Calu3 (cell line): ENCODE results near the gene AGBL2. TPM values are rescaled to one million over a fixed set of nuclear protein-coding genes. Genes with fewer than 3 reads are reported as not detected.
"Not testable (repeated sequence)": the region's sequence is repeated elsewhere in the genome, so short reads cannot be mapped to it uniquely, and the experiment has no call there.

ENCODE experiments used
- BruUV-seq: library from RNA; stranded (reverse); fragments of 400-500 nt; replicated peaks from 2 replicates; lab custom pipeline; 2021; lab: Mats Ljungman, UMichigan
- CTCF ChIA-PET: fragments of 300-600 bp; sonication (Branson Sonifier 250); formaldehyde crosslinking; loops from one replicate; lab custom pipeline; 2022; ENCODE audit warnings: antibody characterized with exemption; lab: Charles Lee
- DNase-seq: peaks from one replicate; pipeline ENCODE4 v3.0.0; 2022
- H3K27ac Mint-ChIP-seq: one replicate; pipeline ENCODE4 v1.8.0; 2022; ENCODE audit warnings: mixed read lengths; ENCODE audit not compliant: unreplicated experiment
- H3K27me3 Mint-ChIP-seq: one replicate; pipeline ENCODE4 v1.8.0; 2022; ENCODE audit warnings: mixed read lengths; ENCODE audit not compliant: unreplicated experiment
- H3K36me3 Mint-ChIP-seq: one replicate; pipeline ENCODE4 v1.8.0; 2022; ENCODE audit warnings: mild to moderate bottlenecking, moderate library complexity, mixed read lengths; ENCODE audit not compliant: insufficient read depth, unreplicated experiment
- H3K4me1 Mint-ChIP-seq: one replicate; pipeline ENCODE4 v1.8.0; 2022; ENCODE audit warnings: mild to moderate bottlenecking, low read depth, mixed read lengths; ENCODE audit not compliant: unreplicated experiment
- H3K4me3 Mint-ChIP-seq: one replicate; pipeline ENCODE4 v1.8.0; 2022; ENCODE audit warnings: mild to moderate bottlenecking, low read depth, moderate library complexity, mixed read lengths; ENCODE audit not compliant: unreplicated experiment
- H3K9me3 Mint-ChIP-seq: one replicate; pipeline ENCODE4 v1.8.0; 2022; ENCODE audit warnings: low read depth, mixed read lengths; ENCODE audit not compliant: unreplicated experiment
- intact Hi-C: fragments of 100-400 bp; cut with micrococcal nuclease; formaldehyde crosslinking; loops from one replicate; pipeline ENCODE4 v1.10.0; 2022; ENCODE audit not compliant: unreplicated experiment
- total RNA-seq: library from RNA; stranded (reverse); gene quantifications from 2 replicates; pipeline ENCODE4 v1.2.3, GENCODE V29; 2022
- TF ChIP-seq, protein P1 (sequence below): fragments of 200-600 bp; IDR thresholded peaks from one replicate; pipeline ENCODE4 v1.8.0; 2022; ENCODE audit warnings: antibody characterized with exemption; ENCODE audit not compliant: unreplicated experiment

Gene AGBL2
- total RNA-seq, 1 experiment from 2014 or later: 6.1 TPM

DNA sequence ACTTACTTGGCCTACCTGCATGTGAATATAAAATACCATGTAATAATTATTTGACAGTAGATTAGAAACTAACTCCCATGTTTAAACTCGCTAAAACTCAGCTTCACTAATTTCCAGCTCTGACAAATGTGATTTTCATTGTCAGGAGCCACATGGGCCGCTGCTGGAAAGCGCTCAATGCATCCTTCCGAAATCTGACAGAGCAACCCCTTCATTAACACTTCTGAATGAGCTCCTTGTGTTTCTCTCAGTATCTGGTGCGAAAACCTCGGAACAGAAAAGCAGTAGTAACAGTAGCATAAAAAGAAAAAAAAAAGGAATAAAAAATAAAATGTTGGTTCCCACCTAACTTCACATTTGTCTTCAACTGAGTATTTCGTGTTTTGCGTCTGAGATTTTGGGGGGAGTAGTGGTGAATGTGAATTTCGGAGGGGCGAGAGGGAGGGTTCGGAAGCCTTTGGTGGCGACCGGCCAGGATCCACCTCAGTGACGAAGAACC, 73.5 kb downstream of the AGBL2 start:
- peaks cover 11% of the 10 kb centered on the region for H3K27me3 Mint-ChIP-seq
- peak overlapping the region; percentile 80 for H3K4me3 Mint-ChIP-seq
- intact Hi-C loops: loop anchor here (5.0 kb wide), 1 partner anchor 76 kb away; the partner anchor contains the start of gene AGBL2
- no peak for DNase-seq
- CTCF ChIA-PET: interaction anchor here (0.6 to 0.7 kb wide), 2 partner anchors 78 to 268 kb away, joined by 3 to 6 read pairs; no protein-coding TSS in a partner anchor
- peak overlapping the region; percentile 82 for H3K27ac Mint-ChIP-seq
- TSS peak; percentile 77 for BruUV-seq
- peaks cover 2% of the 10 kb centered on the region for H3K9me3 Mint-ChIP-seq
- no peaks in the 10 kb centered on the region for H3K4me1 Mint-ChIP-seq
- TF ChIP-seq, protein P1, sequence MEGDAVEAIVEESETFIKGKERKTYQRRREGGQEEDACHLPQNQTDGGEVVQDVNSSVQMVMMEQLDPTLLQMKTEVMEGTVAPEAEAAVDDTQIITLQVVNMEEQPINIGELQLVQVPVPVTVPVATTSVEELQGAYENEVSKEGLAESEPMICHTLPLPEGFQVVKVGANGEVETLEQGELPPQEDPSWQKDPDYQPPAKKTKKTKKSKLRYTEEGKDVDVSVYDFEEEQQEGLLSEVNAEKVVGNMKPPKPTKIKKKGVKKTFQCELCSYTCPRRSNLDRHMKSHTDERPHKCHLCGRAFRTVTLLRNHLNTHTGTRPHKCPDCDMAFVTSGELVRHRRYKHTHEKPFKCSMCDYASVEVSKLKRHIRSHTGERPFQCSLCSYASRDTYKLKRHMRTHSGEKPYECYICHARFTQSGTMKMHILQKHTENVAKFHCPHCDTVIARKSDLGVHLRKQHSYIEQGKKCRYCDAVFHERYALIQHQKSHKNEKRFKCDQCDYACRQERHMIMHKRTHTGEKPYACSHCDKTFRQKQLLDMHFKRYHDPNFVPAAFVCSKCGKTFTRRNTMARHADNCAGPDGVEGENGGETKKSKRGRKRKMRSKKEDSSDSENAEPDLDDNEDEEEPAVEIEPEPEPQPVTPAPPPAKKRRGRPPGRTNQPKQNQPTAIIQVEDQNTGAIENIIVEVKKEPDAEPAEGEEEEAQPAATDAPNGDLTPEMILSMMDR: no peak
- peaks cover 22% of the 10 kb centered on the region for H3K36me3 Mint-ChIP-seq

DNA sequence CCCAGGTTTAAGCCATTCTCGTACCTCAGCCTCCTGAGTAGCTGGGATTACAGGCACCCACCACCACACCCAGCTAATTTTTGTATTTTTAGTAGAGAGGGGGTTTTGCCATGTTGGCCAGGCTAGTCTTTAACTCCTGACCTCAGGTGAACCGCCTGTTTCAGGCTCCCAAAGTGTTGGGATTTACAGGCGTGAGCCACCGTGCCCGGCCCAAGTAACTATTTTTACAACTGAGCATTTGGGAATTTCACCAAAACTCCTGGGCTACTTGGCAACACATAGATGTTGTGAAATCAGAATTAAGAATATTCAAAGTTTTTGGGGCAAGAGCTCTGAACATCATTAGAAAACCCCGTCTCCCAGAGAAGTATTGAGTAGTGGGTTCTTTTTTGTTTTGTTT, 74.7 kb downstream of the AGBL2 start:
- Mint-ChIP-seq H3K27me3 (peaks cover 11% of the 10 kb centered on the region), H3K36me3 (peaks cover 22% of the 10 kb centered on the region)
- H3K9me3 Mint-ChIP-seq, H3K4me3 Mint-ChIP-seq, H3K4me1 Mint-ChIP-seq, H3K27ac Mint-ChIP-seq, BruUV-seq, CTCF ChIA-PET, DNase-seq: not testable (repeated sequence)
- intact Hi-C loops: loop anchor here (5.0 kb wide), 1 partner anchor 77 kb away; the partner anchor contains the start of gene AGBL2

- H3K4me1 Mint-ChIP-seq, H3K27me3 Mint-ChIP-seq, H3K9me3 Mint-ChIP-seq, H3K4me3 Mint-ChIP-seq, CTCF ChIA-PET, H3K27ac Mint-ChIP-seq, DNase-seq, intact Hi-C loops, BruUV-seq: not testable (repeated sequence)
- H3K36me3 Mint-ChIP-seq: peaks cover 26% of the 10 kb centered on the region
These were observed 78.8 kb downstream of the AGBL2 start for GRCh38 chr11:47636331-47636730.

DNA sequence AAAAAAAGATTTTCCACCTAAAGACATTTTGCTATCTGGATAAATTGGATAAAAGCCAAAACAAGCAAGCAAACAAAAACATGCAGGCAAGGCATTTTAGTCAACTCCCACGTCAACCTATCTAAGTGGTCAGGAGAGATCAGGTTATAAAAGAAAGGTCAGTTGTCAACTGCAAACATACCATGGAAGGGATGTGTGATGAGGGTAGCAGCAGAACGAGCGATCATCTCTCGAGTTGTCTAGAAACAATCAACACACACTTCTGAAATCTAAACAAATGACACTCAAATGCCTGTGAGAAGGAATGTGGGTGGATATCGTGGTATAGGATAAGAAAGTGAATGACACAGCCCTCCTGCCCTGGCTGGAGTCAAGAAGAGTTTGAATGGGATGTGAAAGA, 83.7 kb downstream of the AGBL2 start:
- no peak overlapping the region for H3K4me3 Mint-ChIP-seq
- BruUV-seq: no TSS peak
- peaks cover 54% of the 10 kb centered on the region for H3K36me3 Mint-ChIP-seq
- TF ChIP-seq, protein P1: no peak
- CTCF ChIA-PET: no interaction called here
- intact Hi-C loops: no loop called here
- H3K4me1 Mint-ChIP-seq: no peaks in the 10 kb centered on the region
- no peaks in the 10 kb centered on the region for H3K27me3 Mint-ChIP-seq
- DNase-seq: no peak
- H3K9me3 Mint-ChIP-seq: no peaks in the 10 kb centered on the region
- H3K27ac Mint-ChIP-seq: no peak overlapping the region

- no TSS peak for BruUV-seq
These were observed 87.1 kb downstream of the AGBL2 start for GRCh38 chr11:47628026-47628425.

More at GRCh38 chr11:47628026-47628425, 87.1 kb downstream of the AGBL2 start:
- Mint-ChIP-seq H3K4me1 (no peaks in the 10 kb centered on the region), H3K27me3 (no peaks in the 10 kb centered on the region), H3K9me3 (no peaks in the 10 kb centered on the region), H3K36me3 (peaks cover 47% of the 10 kb centered on the region), H3K4me3 (no peak overlapping the region), H3K27ac (no peak overlapping the region)
- no peak for DNase-seq
- TF ChIP-seq, protein P1: no peak
- CTCF ChIA-PET: no interaction called here
- intact Hi-C loops: no loop called here
